Panc1 (cell line): ENCODE results near the gene KRT23.

Source experiments
- REST ChIP-seq, 2 experiments: IDR thresholded peaks; 2 replicates each; pipeline ENCODE4 v1.6.1; 2011 to 2012; ENCODE audit warnings: low read depth in 2 of 2, control low read depth in 1 of 2, low read length in 1 of 2, mild to moderate bottlenecking in 1 of 2, moderate library complexity in 1 of 2; ENCODE audit not compliant: insufficient read depth in 1 of 2
- TF ChIP-seq, protein P1 (sequence below): fragments of 450-650 bp; IDR thresholded peaks from 2 replicates; pipeline ENCODE4 v1.5.1; 2017; ENCODE audit warnings: mild to moderate bottlenecking

- TF ChIP-seq, protein P1, sequence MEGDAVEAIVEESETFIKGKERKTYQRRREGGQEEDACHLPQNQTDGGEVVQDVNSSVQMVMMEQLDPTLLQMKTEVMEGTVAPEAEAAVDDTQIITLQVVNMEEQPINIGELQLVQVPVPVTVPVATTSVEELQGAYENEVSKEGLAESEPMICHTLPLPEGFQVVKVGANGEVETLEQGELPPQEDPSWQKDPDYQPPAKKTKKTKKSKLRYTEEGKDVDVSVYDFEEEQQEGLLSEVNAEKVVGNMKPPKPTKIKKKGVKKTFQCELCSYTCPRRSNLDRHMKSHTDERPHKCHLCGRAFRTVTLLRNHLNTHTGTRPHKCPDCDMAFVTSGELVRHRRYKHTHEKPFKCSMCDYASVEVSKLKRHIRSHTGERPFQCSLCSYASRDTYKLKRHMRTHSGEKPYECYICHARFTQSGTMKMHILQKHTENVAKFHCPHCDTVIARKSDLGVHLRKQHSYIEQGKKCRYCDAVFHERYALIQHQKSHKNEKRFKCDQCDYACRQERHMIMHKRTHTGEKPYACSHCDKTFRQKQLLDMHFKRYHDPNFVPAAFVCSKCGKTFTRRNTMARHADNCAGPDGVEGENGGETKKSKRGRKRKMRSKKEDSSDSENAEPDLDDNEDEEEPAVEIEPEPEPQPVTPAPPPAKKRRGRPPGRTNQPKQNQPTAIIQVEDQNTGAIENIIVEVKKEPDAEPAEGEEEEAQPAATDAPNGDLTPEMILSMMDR, result no peak
- TF ChIP-seq REST (IDR thresholded peaks at IDR 0.05; ENCODE audit: insufficient read depth in 1 of 2, low read depth in 2 of 2, low read length in 1 of 2), result no peak
These were observed 43.7 kb upstream of the KRT23 start for GRCh38 chr17:40981115-40981514.
